Superior temporal gyrus (tissue), 1 donor: Measurements from ENCODE around the gene C12orf56.
"Not testable (repeated sequence)": the region's sequence is repeated elsewhere in the genome, so short reads cannot be mapped to it uniquely, and the experiment has no call there.

Experiments used
- DNase-seq: peaks from one replicate; pipeline ENCODE4 v3.0.0-alpha.2; 2016; ENCODE audit errors: extremely low spot score

The C12orf56 gene

DNA sequence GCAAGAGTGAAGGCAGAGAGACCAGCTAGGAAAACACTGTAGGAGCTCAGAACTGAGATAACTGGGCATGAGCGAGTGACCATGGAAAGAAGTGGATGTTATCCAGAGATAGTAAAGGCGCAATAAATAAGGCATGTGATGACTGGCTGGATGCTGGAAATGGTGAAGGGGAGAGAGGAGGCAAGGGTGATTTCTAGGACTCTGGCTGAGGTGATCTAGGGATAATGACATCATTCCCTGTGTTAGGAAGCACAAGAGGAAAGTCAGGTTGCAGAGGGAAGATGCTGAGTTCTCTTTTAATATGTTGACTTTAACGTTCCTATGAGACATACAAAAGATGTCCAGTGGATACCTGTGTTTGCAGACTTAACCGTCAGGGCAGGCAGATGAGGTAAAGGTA lies 78.7 kb downstream of the C12orf56 start:
- DNase-seq = no peak

DNA sequence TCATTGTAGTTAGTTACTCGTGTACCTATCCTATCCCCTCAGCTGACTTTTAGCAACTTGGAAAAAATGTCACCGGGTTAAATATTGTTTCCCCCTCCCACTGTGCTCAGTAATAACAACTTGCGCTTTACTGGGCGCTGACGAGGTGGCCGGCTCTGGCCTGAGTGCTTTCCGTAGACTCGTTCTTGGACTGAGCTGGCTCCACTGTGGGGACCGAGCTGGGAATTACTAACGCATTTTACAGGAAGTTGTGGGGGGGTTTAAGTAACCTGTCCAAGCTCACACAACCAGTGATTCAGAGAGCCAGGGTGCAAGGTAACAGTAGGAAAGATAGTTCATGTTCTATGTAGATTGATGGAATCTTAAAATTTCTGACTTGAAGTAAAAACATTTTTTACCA lies 86.0 kb downstream of the C12orf56 start:
- no peak for DNase-seq

DNA sequence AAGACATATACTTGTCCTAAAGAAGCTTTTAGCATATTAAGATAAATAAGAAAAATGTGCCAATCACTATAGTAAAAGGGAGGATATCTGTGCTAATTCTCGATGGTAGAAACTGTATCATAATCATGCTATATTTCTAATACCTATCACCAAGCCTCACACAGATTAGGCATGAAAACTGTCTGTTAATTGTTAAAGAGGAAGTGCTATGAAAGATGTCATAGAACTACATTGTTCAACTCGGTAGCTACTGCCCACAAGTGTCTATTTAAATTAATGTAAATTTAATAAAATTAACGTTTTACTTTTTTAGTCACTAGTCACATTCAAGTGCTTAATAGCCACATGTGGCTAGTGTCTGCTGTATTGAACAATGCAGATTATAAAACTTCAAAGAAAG lies 90.9 kb downstream of the C12orf56 start:
- DNase-seq = no peak

DNA sequence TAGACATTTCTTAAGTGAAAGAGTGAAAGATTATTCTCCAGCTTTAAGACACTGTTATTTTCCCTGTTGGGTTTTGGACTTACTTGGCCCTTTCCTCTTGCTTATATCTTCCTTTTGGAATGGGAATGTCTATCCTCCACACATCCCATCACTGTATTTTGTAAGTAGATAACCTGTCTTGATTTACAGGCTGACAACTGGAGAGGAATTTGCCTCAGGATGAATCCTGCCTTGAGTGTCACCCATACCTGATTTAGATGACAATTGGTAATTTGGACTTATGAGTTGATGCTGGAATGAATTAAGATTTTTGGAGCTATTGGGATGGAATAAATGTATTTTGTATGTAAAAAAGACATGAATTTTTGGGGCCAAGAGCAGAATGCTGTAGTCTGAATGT lies 94.3 kb downstream of the C12orf56 start:
- DNase-seq = no peak

DNA sequence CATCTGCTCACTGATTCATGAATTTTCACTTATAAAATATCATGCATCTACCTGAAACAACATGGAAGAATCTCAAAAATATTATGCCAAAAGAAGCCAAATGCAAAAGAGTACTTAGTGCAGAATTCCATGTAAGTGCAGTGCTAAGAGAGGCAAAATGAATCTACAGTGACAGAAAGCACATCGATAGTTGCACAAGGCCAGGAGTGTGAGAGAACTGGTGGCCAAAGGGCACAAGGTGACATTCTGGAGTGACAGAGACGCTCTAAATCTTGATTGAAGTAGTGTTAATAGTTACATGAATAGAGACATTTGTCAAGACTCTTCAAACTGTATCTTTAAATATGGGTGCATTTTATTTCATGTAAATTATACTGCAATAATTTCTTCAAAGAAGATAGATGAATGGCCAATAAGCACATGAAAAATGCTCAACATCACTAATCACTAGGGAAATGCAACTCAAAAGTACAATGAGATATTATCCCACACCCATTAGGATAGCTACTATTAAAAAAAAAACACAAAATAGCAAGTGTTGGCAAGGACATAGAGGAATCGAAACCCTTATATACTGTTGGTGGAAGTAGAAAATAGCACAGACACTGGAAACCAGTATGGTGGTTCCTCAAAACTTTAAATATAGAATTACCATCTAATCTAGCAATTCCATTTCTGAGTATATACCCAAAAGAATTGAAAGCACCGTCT lies 96.7 kb downstream of the C12orf56 start:
- no peak for DNase-seq

DNA sequence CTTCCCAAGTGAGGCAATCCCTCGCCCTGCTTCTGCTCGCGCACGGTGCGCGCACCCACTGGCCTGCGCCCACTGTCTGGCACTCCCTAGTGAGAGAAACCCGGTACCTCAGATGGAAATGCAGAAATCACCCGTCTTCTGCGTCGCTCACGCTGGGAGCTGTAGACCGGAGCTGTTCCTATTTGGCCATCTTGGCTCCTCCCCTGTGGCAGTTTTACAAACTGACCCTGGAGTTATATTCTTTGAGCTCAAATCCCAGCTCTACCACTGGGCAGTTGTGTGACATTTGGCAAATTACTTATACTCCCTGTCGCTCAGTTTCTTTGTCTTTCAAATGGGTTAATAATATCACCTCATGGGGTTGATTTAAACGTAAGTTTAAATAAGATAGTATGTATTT lies 97.4 kb downstream of the C12orf56 start:
- DNase-seq = not testable (repeated sequence)

DNA sequence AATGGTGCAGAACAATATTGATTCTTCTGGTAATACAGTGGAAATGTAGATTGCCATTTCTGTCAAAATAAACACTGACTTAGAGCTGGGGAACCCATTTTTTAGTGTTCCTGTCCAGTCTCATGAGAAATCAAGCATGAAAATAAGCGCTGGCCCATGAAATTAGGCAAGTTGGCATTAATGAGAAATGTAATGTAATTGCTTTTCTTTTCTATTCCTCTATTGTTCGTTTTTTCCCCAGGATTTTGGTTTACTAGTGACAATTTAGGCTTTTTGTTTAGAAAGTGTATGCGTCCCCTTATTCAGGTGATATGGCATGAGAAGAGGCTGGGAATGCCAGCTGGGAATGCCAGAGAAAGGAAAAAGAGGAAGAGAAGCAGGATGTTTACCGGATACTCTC lies 104.0 kb downstream of the C12orf56 start:
- no peak for DNase-seq

DNA sequence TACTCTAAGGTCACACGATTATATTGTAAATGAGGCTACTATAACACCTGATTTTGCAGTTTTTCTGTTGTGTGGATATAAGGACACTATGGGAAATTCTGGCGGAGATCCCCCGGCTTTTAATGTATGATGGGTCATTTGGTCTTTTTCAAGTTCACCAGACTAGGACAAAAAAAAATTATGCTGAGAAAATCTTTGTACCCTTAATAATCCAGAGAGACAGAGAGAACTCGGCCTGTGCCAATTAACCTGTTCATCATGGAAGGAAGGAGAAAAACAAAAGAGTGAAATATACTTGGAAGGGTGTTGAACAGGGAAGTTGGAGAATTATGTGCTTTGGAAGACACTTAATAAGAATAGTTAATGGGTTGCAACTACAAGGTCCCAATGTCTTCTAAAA lies 106.3 kb downstream of the C12orf56 start:
- no peak for DNase-seq

DNA sequence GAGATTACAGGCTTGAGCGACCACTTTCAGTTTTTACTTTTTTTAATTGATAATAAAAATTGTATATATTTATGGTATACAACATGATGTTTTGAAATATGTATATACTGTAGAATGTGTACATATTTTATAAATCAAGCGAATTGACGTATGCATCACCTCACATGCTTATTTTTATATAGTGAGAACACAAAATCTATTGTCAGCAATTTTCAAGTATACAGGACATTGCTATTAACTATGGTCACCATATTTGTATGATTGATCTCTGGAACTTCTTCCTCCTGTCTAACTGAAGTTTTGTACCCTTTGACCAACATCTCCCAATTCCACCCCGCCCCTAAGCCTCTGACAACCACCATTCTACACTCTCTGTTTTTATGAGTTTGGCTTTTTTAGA lies 112.1 kb downstream of the C12orf56 start:
- no peak for DNase-seq

DNA sequence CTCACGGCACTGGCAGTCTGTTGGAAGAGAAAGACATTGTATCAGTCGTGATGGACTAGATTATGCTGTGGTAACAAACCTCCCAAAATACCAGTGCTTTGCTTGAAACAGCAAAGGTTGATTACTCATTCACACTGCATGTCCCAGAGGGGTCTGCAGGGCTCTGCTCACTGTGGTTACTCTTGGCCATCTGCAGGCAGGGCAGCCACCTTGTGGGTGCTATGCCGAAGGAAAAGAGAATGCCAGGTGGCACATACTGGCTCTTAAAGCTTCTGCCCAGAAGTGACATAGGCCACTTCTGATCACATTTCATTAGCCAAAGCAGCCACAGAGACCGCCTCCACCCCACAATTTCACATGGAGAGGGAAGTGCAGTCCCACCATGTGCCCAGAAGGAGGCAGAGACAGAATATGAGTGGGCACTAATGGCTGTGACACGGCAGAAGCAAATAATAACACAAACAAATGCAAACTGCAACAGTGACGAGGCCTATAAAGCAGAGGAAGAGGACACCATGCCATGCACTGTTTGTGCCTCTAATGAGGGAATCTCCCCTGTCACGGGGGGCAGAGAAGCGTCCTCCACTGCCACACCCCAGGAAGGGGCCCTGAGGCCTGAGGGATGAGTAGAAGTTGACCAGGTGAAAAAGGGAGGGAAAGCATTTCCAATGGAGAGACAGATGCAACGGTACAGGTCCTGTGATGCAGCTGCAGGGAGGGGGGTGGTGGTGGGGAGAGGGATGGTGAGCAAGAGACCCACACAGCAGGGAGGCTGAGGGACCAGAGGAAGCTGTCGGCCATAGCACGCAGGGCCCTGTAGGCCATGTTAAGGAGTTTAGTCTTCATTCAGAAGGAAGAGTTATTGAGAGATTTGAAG lies 116.8 kb downstream of the C12orf56 start:
- no peak for DNase-seq

DNA sequence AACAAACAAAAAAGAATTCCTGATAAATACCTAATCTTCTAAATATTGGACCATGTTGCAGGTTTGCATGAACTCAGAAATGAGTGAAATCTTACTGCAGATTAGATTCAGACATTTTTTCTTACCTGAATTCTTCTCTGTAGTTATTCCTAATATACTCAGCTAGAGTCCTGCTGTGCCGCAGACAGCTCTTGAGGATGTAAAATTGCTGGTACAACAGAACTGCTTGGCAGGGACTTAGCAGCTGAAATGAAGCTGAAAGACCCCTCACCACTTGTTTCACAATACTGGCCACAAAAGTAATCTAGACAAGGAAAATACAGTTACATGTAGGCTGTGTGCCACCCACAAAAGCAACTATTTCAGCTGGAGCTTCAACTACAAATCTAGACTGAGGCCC lies 120.1 kb downstream of the C12orf56 start:
- no peak for DNase-seq

DNA sequence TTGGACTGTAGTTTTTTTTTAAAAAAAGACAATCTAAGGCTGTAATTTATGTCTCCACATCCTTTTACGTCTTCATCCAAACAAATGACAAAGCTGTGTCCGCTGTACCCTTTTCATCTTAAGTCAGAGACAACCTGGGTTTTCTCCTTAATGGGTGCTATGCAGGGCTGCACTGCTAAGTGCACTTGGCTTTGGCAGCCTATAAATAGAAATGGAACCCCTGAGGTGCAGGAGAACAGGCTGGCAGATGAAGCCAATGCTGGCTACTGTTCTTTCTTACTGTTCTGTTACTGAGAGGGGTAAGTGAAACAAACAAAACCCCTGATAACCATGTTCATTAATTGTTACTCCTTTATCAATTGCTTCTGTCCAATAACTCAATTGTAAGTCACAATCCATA lies 121.4 kb downstream of the C12orf56 start:
- no peak for DNase-seq

DNA sequence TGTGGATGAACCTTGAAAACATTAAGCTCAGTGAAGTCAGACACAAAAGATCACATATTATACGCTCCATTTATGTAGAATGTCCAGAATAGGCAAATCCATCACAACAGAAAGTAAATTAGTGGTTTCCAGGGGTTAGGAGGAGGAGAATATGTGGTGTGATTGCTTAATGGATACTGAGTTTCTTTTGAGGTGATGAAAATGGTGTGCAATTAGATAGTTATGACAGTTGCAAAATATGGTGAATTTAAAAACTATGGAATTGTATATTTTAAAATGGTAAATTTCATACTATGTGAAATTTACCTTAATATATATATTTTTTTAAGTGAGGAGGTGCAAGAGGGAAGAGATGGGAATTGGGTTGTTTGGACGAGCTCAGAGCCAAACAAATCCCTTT lies 122.1 kb downstream of the C12orf56 start:
- no peak for DNase-seq

DNA sequence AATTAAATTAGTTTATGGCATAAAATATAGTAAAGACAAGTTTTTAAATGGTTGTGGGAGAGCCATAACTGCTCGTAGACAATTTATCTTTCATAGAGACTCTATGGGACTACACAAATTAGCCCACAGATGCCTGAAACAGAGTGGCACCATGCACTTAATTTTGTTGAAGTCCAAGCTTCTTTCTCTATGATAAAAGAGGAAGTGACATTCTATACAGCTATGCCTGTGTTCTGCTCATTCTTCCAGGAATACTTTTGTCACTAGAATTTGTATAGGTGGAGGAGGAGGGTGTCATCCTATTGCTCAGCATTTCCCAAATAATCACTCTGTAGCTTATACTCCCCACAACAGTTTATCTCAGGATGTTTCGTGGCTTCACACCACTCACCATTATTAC lies 124.7 kb downstream of the C12orf56 start:
- DNase-seq = no peak

DNA sequence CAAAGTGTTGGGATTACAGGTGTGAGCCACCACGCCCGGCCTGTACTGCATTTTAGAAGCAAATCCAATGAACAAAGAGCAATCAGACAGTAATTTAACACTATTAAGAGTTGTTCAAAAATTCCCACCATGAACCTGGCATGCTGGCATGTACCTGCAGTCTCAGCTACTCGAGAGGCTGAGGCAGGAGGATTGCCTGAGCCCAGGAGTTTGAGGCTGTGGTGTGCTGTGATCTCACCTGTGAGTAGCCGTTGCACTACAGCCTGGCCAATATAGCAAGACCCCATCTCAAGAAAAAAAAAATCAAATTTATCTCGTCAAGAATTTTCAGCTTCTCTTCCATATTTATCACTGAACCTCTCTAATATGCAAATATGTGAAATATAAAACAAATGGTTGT lies 128.7 kb downstream of the C12orf56 start:
- DNase-seq = no peak

DNA sequence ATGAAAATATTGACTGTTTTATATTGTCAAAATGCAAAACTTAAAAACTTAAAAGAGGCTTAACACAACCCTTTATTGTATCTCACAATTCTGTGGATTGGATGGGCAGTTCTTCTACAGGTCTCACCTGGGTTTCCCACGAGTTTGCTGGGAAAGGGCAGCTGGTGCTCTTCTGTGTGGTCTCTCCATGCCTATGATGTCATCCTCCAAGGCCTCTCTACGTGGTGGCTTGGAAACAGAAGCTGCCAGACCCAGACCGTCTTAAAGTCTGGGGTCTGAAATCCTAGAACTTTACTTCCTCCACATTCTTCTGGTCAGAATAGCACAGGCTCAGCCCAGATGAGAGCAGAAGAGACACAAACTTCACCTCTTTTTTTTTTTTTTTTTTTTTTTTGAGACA lies 132.0 kb downstream of the C12orf56 start:
- DNase-seq = no peak

DNA sequence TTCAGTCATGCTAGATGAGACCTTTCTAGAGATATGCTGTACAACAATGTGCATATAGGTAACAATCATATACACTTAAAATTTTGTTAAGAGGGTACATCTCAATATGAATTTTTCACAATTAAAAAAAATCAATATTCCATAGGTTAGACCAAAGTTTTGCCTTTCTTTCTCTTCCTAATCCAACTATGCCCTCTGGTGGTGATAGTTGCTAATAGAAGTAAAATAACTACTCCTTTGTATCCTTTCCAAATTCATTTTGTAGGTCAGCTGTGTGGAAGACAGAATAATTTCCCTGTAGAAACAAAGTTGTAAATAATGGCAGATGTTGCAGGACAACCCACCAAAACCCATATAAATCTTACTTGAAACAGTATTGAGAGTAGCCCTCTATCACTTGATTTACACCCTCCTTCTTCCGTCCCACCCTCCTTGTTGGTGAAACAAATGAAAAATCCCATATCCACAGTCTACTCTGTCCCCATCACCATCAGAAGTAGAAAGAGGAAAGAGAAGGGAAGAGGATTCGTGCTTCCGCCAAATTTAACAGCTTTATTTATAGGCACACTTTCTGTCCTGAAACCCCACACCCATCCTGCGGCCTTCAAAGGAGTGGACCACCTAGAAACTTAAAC lies 134.3 kb downstream of the C12orf56 start:
- DNase-seq = peak; percentile 97

DNA sequence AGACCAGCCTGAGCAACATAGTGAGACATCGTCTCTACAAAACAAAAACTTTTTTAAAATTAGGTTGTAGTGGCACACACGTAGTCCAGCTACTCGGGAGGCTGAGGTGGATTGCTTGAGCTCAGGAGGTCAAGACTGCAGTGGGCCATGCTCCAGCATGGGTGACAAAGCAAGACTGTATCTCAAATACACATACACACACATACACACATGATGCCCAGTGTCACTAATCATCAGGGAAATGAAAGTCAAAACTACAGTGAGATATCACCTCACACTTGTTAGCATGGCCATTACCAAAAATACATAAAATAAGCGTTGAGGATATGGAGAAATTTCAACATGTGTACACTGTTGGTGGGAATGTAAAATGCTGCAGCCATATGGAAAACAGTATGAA lies 135.3 kb downstream of the C12orf56 start:
- DNase-seq = no peak

DNA sequence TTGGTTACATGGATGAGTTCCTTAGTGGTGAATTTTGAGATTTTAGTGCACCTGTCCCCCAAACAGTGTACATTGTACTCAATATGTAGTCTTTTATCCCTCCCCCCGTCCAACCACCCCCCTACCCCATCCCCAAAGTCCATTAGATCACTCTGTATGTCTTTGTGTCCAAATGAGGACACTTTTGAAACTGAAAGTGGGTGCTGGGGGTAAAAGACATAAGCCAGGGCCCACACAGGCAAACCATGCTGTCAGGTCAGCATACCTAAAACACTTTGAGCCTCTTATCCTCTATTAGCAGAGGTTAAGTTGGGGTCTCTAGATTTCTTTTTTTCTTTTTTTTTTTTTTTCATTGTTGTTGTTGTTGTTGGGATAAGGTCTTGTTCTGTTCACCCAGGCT lies 137.2 kb downstream of the C12orf56 start:
- DNase-seq = no peak

DNA sequence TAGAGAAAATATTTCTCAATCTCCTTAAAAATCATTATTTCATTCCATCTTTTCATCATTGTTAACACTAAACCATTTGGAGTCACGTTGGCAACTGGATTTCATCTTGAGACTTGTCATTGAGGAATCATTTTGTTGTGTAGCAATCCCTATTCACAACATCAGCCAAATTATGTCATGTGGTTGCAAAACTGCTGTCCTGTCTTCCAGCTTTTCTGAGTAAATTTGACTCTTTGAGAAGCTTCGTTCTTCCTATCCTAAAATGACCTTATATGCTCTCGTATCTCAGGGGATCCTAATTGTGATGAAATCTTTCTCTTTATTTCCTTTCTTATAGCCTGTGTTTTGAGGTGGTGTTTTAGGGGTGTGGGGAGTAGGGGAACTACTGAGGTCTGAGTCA lies 137.9 kb downstream of the C12orf56 start:
- DNase-seq = no peak

DNA sequence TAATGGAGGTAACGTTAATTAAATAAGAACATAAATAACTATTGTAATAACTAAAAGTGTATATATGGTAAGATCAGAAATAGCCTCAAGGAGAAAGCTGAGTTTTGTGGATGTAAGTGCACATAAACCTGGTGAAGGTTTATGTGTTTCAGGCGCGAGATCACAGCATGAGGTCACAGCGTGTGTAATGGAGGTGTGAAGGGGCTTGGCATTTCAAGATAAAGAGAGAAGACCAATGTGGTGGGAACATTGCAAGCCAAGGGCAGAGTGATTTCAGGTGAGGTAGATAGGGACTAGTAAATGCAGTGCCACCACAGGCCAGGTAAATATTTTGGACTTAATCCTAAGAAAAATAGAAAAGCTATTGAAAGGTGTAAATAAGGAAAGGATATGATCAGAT lies 146.7 kb downstream of the C12orf56 start:
- DNase-seq = no peak

DNA sequence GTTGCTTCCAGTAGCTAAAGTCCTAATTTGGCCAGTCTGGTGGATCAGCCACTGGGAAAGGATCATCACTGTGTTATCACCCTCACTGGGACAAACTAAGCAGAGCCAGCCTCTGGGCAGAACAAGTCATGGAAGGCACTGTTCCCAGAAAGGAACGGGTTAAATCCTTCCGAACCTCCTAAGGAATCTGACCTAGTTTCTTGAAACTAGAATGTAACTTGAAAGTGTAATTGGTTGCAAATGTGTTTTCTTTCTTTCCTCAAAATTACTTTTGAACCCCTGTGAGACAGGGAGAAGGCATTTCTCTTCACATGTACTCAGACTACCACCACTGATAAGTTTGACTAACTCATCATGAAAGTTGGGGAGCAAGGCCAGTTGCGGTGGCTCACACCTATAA lies 149.8 kb downstream of the C12orf56 start:
- DNase-seq = no peak

DNA sequence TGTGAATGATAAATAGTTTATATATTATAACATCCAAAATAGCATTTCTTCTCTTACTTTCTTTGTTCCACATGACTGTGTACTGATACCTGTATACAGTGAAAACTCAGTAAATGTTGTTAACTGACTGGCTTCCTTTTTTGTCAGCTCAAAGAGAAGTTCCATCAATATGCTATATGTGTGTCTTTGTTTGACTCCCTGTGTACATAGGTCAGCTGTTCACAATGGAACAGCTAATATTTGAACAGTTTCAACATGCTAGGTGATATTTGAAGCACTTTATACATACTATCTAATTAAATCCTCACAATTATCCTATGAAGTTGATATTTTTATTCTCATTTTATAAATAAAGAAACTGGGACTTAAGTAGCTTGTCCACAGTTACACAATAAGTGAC lies 153.2 kb downstream of the C12orf56 start:
- DNase-seq = no peak
